Natural killer cell (primary cell): ENCODE measurements around the gene ECE1. TPM values are rescaled to one million over a fixed set of nuclear protein-coding genes. Genes with fewer than 3 reads are reported as not detected.

ENCODE experiments used
- ATAC-seq, 3 donors: fragments of 150-1000 bp in 2 of 3; fragments of 200-7000 bp in 1 of 3; cut with Tn5 transposase; 1 replicate in 1 of 3; 2 replicates in 2 of 3; pipeline ENCODE4 v1.10.0; 2021; ENCODE audit warnings: mild to moderate bottlenecking in 2 of 3, moderate library complexity in 2 of 3
- DNase-seq, 2 donors: peaks; one replicate each; pipeline versions ENCODE4 v3.0.0 to v3.0.0-alpha.2; 2013 to 2021; ENCODE audit warnings: mixed read lengths in 1 of 2
- H3K27ac ChIP-seq: one replicate; pipeline ENCODE4 v1.5.1; 2013; ENCODE audit warnings: mild to moderate bottlenecking, low read length
- H3K27me3 ChIP-seq: one replicate; pipeline ENCODE4 v1.6.1; 2013; ENCODE audit warnings: low read length; ENCODE audit not compliant: control insufficient read depth, insufficient read depth
- H3K36me3 ChIP-seq: one replicate; pipeline ENCODE4 v1.6.1; 2013; ENCODE audit warnings: low read length; ENCODE audit not compliant: control insufficient read depth, insufficient read depth
- H3K4me1 ChIP-seq: one replicate; pipeline ENCODE4 v1.6.1; 2013; ENCODE audit warnings: low read length; ENCODE audit not compliant: control insufficient read depth, insufficient read depth
- H3K4me3 ChIP-seq: one replicate; pipeline ENCODE4 v1.5.1; 2013; ENCODE audit warnings: low read length
- H3K9me3 ChIP-seq: one replicate; pipeline ENCODE4 v1.6.1; 2013; ENCODE audit warnings: low read length; ENCODE audit not compliant: control insufficient read depth, insufficient read depth
- H3K27ac Mint-ChIP-seq, 2 donors: one replicate each; pipeline ENCODE4 v1.8.0; 2022; ENCODE audit warnings: mild to moderate bottlenecking in 2 of 2, mixed read lengths in 2 of 2, moderate library complexity in 1 of 2
- H3K27me3 Mint-ChIP-seq, 2 donors: one replicate each; pipeline ENCODE4 v1.8.0; 2022; ENCODE audit warnings: low read depth in 2 of 2, mixed read lengths in 2 of 2
- H3K36me3 Mint-ChIP-seq: one replicate; pipeline ENCODE4 v1.8.0; 2022; ENCODE audit warnings: mixed read lengths
- H3K4me1 Mint-ChIP-seq, 2 donors: one replicate each; pipeline ENCODE4 v1.8.0; 2022; ENCODE audit warnings: mixed read lengths in 2 of 2
- H3K4me3 Mint-ChIP-seq: one replicate; pipeline ENCODE4 v1.8.0; 2022; ENCODE audit warnings: mild to moderate bottlenecking, moderate library complexity, mixed read lengths
- H3K9me3 Mint-ChIP-seq, 2 donors: one replicate each; pipeline ENCODE4 v1.8.0; 2022; ENCODE audit warnings: mixed read lengths in 2 of 2
- CTCF ChIP-seq: fragments of 200-600 bp; IDR thresholded peaks from one replicate; pipeline ENCODE4 v1.8.0; 2022; ENCODE audit warnings: antibody characterized with exemption
- WGBS: methylation state at CpG from one replicate; pipeline ENCODE4 v1.1.7; 2013; ENCODE audit warnings: missing lambda C conversion rate; ENCODE audit not compliant: insufficient coverage; 5-methylcytosine and 5-hydroxymethylcytosine counted together
- intact Hi-C: fragments of 100-400 bp; cut with micrococcal nuclease; formaldehyde crosslinking; loops from one replicate; pipeline ENCODE4 v1.14.2; 2022
- total RNA-seq, 4 donors: library from RNA; stranded (reverse); fragments of 120-200 nt in 1 of 4; gene quantifications; one replicate each; pipeline versions ENCODE4 v1.2.3 to v1.2.4, GENCODE V29; 2013 to 2022

The ECE1 gene
- total RNA-seq, 3 donors from 2014 or later (not counting 1 experiment from before 2014, with no cell fraction given), result 47.2 to 70.1 (median 50.7) TPM

DNA sequence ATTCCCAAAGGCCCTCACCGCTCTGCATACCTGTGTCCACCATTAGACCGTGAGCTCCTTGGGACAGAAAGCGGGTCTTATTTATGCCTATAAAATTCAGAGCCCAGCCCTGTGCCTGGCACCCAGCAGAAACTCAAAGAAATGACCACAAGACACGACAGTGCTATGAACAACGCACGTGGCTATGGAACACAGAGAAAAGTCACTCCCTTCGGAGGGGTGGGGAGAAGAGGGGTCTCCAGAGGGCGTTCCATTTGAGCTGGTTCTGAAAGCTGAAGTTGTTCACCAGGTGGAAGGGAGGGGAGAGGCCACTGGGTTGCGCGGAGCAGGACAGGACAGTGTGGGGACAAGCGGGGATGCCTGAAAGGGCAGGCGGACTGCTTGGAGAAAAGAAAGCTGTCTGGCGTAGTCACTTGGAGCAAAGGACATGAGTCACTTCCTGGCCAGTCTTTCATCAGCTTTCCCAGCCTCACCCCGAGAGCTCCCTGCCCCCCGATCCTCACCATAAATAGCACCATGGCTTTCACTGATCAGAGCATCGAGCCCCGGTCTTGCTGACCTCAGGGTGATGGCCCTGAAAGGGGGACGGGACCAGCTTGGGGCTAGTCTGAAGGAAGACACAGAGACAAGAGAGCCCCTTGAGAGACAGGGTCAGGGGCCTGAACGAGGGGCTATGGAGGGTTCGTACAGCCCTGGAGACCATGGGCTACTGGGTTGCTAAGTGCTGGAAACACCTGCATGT is 28.5 kb downstream of the ECE1 start:
- H3K27me3 ChIP-seq, result no peaks in the 10 kb centered on the region

DNA sequence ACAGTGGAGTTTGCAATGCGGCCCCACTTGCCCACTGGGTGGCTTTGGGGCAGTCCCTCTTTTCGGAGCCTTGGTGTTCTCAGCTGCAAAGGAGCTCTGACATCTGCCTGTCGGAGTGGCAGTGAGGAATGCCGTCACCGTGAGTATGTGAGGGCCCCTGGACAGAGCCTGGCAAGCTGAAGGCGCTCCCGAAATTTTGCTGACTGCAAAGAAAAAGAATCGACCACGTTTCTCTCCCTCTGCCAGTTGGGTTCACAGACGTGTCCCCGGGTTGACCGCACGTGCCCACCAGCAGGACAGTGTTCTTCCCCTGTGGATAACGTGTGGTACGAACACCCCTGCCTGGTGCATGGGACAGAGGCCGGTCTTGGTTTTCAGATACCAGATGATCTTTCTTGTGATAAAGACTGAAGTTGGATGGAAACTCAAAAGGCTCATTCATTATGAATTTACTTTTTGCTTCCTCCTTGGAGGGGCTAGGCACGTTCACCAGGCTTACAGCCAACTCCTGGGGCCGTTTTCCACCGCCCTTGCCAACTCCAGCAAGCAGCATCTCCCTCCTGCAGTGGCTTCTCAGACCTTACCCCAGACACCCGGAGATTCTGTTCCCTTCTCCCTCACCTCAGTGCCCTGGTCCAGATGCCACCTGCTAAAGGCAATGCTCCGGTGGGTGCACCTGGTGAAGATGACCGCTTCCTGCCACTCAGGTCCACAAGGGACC is 29.7 kb downstream of the ECE1 start:
- 93% methylated on average over 22 of the region's 22 CpGs for WGBS
- H3K4me3 Mint-ChIP-seq, result no peak overlapping the region
- peaks cover 31% of the 10 kb centered on the region for H3K36me3 ChIP-seq

More for the DNA sequence above, 28.5 kb downstream of the ECE1 start:
- H3K4me1 ChIP-seq, result peaks cover 12% of the 10 kb centered on the region
- peaks cover 3% of the 10 kb centered on the region for H3K36me3 Mint-ChIP-seq
- WGBS, result 60% methylated on average over 20 of the region's 20 CpGs
- peak; percentile 33 to 50 (median 43) for ATAC-seq
- intact Hi-C loops, result no loop called here
- H3K4me3 Mint-ChIP-seq, result no peak overlapping the region
- peaks cover 6 to 26% of the 10 kb centered on the region in 2 donors for H3K4me1 Mint-ChIP-seq
- peak overlapping the region in 1 of 2 donors; percentile 51 for H3K27ac Mint-ChIP-seq
- no peak for TF ChIP-seq CTCF
- H3K36me3 ChIP-seq, result peaks cover 22% of the 10 kb centered on the region
- no peak for DNase-seq
- H3K27ac ChIP-seq, result no peak overlapping the region
- no peaks in the 10 kb centered on the region for H3K9me3 ChIP-seq
- no peaks in the 10 kb centered on the region for H3K9me3 Mint-ChIP-seq
- no peak overlapping the region for H3K4me3 ChIP-seq
- H3K27me3 Mint-ChIP-seq, result no peaks in the 10 kb centered on the region

DNA sequence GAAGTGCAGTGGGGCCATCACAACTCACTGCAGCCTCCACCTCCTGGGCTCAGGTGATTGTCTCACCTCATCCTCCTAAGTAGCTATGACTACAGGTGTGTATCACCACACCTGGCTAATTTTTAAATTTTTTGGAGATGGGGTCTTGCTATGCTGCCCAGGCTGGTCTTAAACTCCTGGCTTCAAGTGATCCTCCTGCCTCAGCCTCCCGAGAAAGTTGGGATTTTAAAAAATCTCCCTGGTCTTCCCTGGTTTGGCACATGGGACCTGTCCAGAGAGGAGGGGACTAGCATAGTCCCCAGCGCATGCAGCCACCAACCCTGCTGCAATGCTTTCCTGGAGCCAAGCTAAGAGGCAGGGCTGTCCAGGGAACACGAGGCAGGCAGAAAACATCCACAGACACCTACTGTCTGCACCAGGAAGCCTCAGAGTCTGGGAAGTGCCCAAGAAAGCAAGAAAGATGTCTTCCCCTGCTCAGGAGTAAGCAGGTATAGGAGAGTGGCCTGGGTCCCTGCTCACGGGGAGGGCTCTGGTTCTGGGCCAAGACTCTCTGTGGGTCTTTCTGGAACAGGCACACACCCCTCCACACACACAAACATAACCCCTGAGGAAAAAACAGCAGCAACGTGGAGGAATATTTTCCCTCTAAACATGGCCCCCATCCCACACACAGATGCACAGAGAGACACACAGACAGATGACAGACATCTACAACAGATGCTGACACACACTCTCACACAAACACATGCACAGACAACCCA is 30.8 kb downstream of the ECE1 start:
- WGBS, result 86% methylated on average over 5 of the region's 5 CpGs
- intact Hi-C loops, result loop anchor here (10.0 kb wide), 1 partner anchor 395 kb away; no protein-coding TSS in a partner anchor
- Mint-ChIP-seq H3K9me3 (no peaks in the 10 kb centered on the region), H3K36me3 (peaks cover 7% of the 10 kb centered on the region), H3K4me3 (no peak overlapping the region), H3K4me1 (peaks cover 10 to 34% of the 10 kb centered on the region in 2 donors), H3K27ac (no peak overlapping the region), H3K27me3 (no peaks in the 10 kb centered on the region)
- Histone ChIP-seq H3K9me3 (no peaks in the 10 kb centered on the region), H3K4me3 (no peak overlapping the region), H3K27me3 (no peaks in the 10 kb centered on the region), H3K36me3 (peaks cover 31% of the 10 kb centered on the region), H3K4me1 (peaks cover 19% of the 10 kb centered on the region), H3K27ac (no peak overlapping the region)
- no peak for ATAC-seq
- no peak for DNase-seq
- TF ChIP-seq CTCF, result no peak

More for the DNA sequence above, 29.7 kb downstream of the ECE1 start:
- Mint-ChIP-seq H3K27ac (peak overlapping the region in 1 of 2 donors; percentile 51), H3K9me3 (no peaks in the 10 kb centered on the region), H3K4me1 (peaks cover 6 to 27% of the 10 kb centered on the region in 2 donors), H3K36me3 (peaks cover 7% of the 10 kb centered on the region), H3K27me3 (no peaks in the 10 kb centered on the region)
- Histone ChIP-seq H3K9me3 (no peaks in the 10 kb centered on the region), H3K27ac (no peak overlapping the region), H3K27me3 (no peaks in the 10 kb centered on the region), H3K4me3 (no peak overlapping the region), H3K4me1 (peaks cover 14% of the 10 kb centered on the region)
- intact Hi-C loops, result no loop called here
- DNase-seq (no peak), ATAC-seq (no peak)
- TF ChIP-seq CTCF, result no peak
